Fibroblast of gingiva (primary cell): ENCODE data around the gene PLCB4.

Experiments used
- DNase-seq: peaks from one replicate; pipeline ENCODE4 v3.0.0-alpha.2; 2011; ENCODE audit warnings: low read depth

The PLCB4 gene

DNA sequence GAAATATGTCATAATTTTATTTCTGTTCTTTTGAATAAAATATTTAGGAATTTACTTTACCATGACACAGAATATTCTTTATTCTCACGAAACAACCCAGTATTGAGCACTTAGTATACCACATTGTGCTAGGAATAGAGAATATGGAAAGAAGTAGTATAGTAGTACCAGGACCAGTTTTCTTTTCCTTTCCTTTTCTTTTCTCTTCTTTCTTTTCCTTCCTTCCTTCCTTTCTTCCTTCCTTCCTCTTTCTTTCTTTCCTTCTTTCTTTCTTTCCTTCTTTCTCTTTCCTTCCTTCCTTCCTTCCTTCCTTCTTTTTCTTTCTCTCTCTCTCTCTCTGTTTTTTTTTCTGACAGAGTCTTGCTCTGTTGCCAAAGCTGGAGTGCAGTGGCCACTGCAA, 7.5 kb upstream of the PLCB4 start:
- DNase-seq, result no peak

DNA sequence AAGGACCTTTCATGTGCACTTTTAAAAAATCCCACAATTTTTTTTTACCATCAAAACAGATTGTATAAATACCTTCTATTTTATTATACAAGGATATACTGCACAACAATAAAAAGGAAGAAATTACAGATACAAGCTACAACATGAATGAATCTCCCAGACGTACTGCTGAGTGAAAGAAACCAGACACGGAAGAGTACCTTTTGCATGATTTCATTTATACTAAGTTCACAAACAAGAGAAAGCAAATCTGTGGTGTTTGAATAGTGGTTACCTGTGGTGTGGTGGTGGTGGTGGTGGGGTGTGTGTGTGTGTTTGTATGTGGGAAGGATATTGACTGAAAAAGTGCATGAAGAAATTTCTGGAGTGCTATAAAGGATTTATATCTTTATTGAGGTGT, 6.8 kb upstream of the PLCB4 start:
- no peak for DNase-seq

DNA sequence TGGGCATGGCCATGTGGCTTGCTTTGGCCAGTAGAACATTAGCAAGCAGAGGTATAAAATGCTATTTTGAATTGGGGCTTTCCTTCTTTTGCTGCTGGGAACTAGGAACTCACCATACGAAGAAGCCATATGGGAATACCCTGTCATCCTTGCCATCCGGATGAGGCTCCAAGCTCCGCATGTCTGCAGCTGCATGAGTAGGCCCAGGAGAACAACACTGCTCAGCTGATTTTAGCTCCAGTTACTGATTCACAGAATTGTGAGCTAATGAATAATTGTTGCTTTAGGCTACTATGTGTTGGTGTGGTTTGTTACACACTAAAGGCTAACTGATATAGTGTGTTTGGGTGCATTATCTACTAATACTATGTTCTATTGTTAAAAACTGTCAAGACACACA, 2.7 kb upstream of the PLCB4 start:
- no peak for DNase-seq

DNA sequence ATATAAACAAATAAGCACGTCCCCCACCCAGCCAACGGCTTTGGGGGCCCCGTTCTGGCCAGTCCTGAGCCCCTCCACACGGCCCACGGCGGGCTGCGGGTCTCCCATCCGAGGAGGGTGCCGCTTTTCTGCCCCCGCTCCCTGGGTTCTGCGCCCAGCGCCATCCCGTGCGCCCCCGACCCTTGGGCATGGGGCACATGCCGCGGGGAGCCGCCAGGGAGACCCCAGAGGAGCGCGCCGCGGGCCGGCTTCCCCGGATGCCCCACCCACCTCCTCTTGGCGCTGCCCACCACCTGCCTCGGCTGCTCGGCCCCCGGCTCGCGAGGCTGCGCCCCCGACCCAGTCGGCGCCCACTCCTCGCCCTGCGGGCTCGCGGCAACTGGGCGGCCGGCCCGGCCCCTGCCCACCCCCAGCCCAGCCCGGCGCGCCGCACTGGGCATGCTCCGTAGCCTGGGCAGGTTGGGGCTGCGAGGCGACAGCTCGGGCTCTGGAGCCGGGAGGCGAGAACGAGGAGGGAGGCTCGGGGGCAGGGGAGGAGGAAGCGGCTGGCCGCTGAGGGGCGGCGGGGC, 570 bp upstream of the PLCB4 start:
- DNase-seq, result peak; percentile 30

DNA sequence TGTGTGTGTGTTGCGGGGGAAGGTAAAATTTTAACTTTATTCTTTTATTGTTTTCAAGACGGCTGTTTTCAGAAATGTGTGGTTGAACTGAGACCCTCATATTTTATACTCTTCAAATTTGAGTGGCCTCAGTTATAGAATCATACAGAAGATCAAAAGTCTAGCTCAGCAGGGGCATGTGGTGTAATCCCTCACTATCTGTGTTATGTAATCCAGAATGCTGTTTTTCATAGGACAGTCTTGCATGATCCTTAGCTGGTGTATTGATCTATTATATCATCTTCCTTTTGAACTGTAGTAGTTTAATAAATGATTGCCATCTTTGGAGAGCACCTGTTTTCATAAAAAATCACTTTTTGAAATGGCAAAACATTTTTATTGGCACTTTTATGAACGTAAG, 1.4 kb downstream of the PLCB4 start:
- DNase-seq, result no peak

DNA sequence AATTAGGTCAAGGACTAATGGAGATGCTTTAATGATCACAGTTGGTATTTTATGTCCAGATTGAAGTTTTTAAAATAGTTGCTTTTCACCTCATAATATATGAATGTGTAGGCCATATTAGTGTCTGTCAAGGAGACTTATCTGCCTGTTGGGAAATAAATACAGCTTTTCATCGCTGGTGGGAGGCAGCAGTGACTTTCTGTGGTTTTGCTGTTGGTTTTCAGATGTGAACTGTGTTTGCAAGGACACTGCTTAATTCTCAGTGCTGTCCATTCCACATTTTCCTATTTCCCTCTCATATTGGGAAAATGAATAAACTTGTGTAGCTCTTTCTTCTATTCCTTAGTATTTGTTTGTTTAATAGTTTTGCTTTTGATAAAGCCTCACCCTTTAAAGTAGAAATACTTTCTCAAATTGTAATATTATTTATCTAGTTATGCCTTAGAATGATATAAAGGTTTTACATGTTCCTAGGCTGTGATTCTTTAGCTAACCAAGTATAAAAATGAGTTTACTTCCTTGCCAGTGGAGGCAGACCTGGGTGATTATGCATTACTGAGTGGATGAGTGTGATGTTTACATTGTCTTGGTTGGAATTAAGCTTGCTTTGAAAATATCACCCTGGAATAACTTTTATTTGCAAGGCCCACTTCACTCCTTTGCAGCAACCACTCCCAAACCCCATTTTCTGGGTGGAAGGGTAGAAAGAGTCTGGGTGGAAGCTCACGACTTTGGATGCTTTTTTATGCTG, 3.3 kb downstream of the PLCB4 start:
- no peak for DNase-seq

DNA sequence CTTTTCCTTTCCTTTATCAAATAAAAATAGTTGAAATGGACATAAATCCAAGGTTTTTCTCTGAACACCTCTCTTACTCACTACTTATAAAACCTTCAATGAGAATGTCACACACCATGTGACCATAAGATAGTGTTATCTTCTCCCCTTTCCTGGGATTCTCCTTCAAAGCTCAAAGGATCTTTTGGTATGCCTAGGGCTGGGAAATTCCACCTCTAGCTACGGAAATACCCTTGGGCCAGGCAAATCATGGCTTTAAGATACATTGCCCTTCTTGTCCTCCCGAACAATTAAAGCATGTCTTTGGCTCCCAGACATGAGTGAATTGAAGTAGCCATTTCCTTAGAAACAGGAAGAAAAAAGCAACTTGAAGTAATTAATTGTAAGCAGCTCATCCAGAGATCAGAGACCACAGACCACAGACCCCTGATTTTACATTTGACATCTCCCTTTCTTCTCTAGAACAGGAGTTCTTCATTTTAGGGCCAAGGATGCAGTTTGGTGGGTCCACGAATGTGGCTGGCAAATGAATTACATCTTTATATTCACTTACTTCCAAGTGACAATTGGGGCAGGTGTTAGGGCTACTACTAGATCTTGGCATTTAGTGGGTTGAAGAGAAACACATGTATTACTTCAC, 4.1 kb downstream of the PLCB4 start:
- no peak for DNase-seq

DNA sequence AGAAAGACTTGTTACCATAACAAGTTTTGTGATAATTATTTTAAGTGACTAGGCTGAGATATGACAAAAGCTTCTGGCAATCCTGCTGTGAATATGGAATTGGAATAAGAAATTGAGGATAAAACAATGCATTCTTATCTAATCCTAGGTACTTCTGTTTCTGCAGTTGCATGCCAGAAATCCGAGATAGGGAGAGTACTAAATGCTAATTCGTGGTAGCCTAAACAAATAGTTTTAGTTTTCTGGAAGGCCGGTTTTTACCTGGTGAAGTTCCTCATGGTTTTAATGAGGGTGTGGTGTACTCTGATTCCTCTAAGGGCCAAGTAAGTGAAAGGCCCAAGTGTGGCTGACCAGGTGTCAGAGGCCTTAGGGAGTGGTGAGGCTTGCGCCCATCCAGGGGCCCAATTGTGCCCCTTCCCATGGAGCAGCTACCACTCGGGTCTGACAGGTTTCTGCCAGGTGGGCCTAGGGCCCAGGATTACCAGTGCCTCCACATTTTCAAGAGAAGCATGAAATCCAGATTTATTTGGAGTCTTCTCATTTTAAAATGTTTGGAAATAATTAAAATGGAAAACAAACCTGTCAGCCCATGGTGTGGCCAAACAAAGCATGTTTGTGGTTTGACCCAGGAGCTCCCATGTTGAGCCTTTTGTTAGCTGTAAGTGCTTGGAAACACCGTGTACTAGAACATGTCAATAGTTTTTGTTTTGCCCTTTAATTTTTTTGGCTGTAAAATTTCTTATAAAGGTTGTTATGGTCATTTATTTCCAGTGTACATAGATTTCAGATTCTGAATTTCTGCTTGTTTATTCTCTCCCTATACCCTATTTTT, 6.6 kb downstream of the PLCB4 start:
- peak; percentile 57 for DNase-seq

DNA sequence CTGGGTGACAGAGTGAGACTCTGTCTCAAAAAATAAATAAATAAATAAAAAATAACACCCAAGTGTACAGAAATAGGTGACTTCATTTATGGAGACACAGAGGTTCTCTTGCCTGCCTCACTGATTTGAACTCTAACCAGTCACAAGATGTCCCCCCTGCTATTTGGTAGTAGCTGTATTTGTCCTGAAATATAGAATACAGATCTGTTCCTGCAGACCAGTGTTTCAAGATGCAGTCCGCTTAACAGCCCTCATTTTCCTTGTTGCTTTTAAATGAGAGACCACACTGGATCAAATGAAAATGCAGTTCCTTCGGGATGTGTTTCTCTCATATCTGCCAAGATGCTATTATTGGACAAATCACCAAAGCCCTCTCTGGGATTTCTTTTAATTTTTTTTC, 7.6 kb downstream of the PLCB4 start:
- no peak for DNase-seq

DNA sequence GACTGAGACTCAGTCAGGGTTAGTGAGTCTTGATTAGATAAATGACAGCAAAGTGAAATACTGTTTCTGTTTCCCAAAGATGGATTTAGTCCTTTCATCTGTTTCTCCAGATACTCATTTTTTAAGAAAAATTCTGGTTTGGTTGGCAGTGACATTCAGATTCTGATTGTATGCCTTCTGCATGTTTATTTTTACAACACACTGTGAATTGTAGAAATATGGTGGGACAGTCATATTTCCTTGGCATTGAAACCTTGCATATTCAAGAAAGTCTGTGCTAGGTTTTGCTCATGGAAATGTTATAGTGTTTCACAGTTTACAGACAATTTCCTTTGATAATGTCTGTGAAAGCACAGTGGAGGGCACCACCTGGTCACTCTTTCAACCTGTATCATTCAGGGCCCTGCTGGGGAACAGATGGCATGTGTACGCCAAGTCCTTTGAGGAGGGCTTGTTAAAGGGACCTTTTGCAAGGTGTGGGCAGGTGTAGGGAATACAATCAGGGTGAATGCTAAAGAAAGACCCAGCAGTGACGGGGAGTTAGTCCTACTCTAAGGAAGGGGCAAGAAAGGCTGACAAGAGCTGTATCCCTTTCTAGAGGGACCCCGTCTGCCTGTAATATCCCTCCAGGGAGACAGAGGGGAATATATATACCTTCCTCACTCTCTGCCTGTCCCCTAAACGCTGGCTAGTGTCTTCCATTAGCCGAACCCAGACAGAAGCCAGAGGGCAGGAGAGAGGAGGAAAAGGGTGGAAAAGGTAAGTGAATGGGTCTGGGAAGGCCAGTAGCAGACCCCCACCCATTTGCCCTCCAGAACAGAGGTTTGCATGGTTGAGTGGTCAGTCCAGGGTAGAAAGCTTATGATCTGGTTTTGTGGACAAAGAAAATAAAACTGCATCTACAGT, 10.2 kb downstream of the PLCB4 start:
- no peak for DNase-seq

DNA sequence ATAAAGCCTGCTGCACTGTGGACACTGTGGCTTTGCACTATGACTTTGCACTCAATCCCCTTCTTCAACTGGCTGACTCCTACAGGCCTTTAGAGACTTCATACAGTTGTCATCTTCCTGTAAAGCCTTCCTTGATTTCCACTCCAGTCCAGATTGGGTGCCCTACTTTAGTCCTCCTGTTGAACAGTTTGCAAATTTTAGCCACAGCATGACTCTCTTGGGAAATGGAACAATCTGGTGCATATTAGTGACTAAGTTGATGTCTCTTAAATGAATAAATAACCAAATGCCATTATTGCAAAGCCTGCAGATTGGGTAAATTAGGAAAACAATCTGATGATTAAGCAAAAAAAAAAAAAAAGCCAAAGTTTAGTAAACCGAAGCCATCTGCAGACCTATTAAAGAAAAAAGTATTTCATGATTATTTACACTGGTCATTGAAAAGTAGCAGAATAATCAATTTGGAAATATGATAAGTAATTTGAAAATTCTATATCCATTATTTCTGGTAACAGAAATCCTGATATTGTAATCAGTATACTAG, 12.6 kb downstream of the PLCB4 start:
- peak; percentile 92 for DNase-seq

DNA sequence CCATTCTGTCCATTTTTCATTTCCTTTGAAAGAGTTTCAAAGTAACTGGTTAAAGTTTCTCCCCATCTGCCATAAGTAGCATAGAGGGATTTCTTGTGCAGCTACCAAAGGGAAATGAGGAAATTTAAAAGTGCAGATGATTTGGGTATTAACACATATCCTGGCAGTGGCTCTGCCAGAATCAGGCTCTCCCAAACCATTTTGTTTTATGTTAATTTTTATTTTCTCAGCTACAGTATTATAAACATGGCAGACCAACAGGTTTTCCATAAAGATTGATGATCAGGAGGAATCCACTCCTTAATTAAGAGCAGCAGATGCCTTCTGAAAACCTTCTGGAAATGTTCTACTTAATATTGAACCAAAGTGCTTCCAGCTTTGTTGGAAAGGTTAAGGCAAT, 13.9 kb downstream of the PLCB4 start:
- DNase-seq, result no peak

DNA sequence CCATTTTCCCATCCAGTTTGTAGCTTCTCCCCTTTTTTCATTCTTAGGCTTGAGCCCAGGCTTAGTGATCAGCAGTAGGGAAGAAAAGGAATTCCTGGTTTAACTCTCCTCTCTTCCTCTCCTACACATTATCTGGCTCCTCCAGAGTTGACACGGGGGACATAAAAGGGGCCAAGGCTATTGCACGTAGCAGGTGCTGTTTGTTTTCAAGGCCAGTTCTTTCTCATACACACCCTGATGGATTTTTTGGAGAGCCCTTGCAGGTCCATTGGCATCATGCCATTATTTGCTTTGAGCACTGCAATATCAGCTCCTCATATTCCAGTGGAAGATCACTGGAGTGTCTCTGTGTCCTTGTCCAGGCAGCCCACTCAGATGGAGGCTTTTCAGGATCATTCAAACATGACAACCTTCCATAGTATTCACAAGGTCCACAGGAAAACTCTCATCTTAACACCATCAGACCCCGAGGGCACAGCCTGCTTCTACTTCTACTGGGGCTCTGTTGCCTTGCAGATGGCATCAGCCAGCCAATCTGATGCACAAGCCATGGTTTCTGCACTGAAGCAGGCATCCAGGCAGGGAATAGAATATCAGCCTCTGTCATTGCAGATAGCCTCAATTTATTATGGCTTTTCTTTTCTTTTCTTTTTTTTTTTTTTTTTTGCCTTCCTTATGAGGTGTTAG, 18.8 kb downstream of the PLCB4 start:
- no peak for DNase-seq

DNA sequence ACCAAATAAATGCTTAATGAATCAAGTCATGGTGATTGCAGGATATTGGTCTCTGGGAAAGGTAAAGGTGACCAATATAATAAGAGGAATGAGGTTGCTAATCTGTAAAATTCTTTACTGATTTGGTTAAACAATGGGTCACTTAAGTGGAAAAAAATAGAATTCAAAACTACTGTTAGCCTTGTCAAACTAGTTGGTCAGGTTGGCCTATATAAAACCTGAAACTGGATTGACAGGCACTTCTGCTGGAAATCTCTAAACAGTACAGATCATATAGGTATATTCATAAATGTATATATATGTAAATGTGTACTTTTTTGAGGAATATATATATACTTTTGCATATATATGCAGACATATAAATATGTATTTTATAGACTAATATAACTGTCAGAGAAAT, 19.7 kb downstream of the PLCB4 start:
- no peak for DNase-seq

DNA sequence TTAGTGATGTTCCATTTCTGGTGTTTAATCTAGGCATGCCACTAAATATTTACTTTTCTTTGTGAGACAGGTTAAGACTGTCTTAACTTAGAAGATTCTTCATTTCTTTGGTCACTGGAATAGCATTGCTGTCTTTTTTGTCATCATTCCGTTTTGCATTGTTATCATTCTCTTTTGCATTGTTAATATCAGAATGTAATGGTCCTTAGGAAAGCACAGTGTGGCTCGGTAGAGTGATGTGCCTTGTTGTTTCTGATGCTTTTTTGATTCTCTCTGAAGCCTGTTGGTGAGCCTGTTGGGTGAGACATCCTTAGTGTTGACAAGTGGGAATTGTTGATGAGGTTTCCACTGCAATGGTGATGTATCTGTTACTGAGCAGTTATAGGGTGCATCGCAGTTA, 23.2 kb downstream of the PLCB4 start:
- DNase-seq, result no peak

DNA sequence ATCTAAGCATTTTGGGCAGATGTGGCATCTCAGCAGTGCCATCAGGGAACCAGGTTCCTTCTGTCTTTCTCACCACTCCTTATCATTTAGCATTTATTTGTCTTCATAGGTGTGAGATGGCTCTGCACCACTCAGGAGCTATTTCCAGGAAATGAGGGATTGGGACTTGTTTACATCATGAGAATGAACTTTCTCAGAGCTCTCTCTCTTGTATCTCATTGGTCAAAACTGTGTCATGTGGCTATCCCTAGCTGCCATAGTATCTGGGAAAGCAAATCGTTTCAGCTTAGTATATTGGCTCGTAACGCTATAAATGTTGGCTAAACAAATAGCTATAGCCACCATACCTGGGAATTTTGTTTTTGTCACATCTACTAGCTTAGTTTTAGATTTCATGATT, 23.8 kb downstream of the PLCB4 start:
- DNase-seq, result no peak

DNA sequence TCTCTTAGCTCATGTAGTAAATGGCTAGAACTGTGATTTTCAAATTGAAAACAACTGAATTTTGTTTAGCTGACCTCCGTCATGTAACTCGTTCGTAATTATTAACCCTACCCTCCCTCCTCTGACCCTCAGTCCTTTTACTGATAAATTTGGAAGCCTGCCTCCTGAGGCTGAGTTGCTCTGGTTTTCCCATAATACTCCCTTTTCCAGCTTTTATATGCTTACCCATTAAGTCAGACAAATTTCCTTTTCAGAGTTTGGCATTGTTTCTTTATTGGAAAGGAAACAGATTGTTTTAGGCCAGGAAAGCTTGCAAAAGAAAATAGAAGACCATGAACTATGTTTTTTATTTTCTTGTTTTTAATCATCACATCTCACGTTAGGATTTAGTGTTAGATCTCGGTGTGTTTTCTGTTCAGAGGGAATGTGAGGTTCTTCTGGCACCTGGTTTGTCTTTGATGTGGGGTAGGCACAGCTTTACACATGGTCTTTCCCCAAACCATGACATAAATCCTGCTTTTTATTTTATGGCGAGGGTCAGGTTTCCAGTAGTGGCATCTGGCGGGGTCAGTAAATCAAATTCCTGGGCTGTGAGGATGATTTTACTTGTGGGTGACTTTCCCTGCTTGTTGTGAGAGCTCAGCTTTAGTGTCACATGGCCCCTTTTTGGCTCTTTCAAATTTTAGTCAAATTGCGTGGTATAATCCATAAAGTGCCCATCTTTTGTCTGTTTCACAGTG, 24.5 kb downstream of the PLCB4 start:
- DNase-seq, result no peak

DNA sequence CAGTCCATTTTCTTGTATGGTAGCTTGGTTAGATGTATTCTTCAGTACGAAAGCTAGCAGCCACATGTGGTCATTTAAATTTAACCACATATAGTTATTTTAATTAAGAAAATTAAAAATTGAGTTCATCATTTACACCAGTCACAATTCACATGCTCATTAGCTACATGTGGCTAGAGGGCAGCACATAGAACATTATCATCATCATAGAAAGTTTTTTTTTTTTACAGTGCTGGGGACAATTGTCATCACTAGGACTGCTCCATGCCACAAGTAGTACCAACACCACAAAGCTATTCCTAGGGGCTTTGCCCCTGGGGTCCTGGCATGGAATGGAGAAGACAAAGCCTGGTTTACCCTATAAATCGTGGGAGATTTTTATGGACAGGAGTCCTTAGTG, 30.5 kb downstream of the PLCB4 start:
- no peak for DNase-seq

DNA sequence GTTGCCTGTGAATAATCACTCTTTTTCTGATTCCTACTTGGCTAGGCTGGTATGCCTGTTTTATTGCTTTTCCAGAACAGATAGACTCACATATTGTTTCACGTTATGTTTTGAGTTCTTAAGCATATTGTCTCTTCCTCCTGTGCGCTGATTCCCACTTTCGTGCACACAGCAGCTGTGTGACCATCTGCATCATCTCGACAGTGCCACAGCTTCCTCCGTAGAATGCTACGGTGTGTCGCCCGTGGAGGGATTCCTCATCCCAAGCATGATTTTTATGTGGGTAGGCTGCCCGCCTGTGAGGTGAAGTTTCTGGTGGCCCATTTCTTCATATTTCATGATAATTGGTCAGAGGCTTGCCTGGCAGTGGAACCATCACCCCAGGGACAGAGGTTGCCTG, 31.8 kb downstream of the PLCB4 start:
- DNase-seq, result no peak

DNA sequence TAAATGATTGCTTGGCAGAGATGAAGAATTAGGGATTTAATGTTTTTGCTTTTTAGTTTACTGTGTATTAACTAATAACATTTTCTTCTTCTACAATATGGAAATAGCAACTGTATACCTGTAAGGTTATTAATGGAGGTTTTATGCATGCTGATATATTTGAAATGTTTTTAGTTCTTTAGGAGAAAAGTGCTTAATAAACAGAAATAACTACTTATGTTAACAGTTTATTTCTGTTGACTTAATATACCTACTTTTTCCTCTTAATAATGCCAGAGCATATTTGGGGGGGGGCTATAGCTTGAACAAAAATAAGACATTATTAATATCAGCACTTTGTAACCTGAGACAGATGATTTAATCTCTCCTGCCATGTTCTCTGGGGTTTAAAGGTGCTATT, 33.6 kb downstream of the PLCB4 start:
- DNase-seq, result no peak
